ENCODE results near the gene OR6C76.

GRCh38 chr12:55428331-55429243 is 2.5 kb downstream of the OR6C76 start:
- TF ChIP-seq CTCF (IDR thresholded peaks at IDR 0.05) (no peak), POLR2A (IDR thresholded peaks at IDR 0.05) (no peak)

All from Peyer's patch (tissue), 4 donors.